Inflammatory macrophage treated with lipopolysaccharide for 1 hour (primary cell): ENCODE results near the gene PCLO.
A peak's percentile ranks its signal among the peaks of the same experiment; 100 is the strongest.

Experiments
- DNase-seq, 2 donors: peaks; one replicate each; pipeline ENCODE4 v3.0.0-alpha.2; 2020 to 2022

The PCLO gene

DNA sequence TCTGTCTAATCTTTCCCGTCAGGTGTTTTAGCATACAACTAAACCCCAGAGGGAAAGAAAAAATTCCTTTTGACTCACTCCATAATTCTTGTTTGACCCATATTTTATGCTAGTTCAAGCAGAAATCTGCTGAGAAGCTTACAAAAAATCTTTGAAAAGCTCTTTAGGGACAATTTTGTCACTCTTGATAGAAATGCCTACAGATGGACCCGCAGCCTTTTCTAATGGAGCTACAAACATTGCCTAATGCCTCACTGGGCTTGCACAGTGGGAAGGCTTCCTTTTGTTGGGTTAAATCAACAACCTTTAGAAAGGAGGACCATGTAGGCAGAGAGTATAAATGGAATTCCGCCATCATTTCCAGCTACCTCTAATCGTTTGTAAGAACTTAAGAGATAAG lies 344.5 kb downstream of the PCLO start:
- no peak for DNase-seq

DNA sequence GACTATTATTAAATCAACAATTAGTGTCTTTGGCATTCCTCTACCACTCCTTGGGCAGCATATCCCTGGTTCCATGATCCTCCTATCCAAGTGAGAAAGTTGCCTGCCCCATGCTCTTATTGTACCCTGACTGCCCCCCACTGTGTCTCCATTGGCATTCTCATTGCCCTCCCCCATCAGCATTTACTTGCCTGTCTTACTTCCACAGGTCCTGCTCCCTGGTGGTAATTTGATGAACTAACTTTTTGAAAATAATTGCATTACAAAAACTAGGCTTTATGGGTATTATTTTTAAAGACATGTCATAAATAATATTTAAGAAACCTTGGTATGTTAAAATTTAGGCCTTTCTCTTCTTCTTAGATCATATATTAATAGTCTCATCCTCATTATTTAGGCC lies 346.4 kb downstream of the PCLO start:
- no peak for DNase-seq

- DNase-seq: peak; percentile 13 to 30
Observed at GRCh38 chr7:82810558-82811259, 352.0 kb downstream of the PCLO start.

GRCh38 chr7:82808633-82809032 lies 354.1 kb downstream of the PCLO start:
- DNase-seq: no peak

DNA sequence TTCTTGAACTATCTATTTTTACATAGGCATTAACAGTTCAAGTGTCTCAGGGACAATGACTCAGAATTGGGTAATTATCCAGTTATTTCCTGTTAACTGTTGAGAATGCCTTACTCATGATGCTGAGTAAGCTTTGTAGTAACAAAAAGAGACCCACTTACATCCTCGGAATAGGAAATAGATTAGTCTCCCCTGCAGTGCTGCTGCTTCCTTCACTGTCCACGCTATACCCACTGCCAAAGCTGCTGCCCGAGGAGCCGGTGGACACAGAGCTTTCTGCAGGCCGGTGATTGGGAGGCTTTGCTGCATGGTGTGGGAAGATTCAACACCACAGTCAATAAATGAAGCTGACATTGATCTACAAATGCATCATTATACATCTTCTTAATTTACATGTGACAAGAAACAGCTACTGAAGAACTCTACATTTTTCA lies 357.1 kb downstream of the PCLO start:
- peak; percentile 39 to 41 for DNase-seq

DNA sequence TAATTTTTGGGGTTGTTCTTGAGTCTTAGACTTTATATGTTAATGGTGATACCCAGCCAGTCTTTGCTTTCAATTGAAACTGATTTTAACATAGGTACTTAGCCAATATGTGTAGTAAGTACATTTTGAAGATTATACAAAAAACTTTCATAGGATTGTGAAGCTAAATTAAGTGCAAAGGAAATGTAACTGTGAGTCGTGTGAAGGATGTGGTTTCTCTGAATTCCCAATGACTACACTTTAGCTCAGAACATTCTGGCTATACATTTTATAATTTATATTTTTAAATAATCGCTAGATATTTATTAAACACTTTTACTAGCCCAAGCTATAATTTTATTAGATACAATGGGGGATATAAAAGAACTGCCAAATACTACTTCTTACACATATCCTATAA lies 359.3 kb downstream of the PCLO start:
- DNase-seq: no peak

DNA sequence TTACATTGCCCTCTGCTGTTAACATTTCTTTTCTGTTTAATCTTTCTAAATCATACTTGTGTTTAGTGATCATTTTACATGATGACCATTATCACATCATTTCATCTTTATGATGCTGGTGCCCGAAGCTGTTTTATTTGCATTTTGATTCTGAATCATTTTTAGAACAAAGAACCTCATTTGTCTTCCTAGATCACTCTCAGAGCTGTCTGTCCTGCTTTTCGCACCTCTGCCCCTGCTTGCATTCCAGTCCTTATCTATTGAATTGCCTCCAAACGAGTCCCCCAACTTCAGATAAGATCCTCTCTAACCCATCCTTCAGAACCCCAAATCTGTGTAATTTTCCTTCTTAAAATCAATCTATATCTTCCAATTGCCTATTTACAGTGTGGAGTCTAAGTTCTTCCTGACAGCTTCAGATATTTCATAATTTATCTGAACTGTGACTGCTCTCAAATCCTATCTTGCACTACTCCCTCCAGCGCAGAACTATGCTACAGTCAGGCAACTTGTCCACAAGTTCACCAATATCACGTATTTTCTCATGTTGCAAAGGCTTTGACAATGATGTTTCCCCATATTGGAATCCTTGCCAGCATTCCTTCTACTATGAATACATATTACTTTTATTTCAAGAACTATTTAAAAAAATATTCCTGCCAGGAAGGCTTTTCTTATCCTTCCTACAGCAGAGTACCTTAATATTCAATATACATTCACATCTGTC lies 372.6 kb downstream of the PCLO start:
- no peak for DNase-seq

GRCh38 chr7:82778021-82778420 lies 384.7 kb downstream of the PCLO start:
- DNase-seq: no peak

DNA sequence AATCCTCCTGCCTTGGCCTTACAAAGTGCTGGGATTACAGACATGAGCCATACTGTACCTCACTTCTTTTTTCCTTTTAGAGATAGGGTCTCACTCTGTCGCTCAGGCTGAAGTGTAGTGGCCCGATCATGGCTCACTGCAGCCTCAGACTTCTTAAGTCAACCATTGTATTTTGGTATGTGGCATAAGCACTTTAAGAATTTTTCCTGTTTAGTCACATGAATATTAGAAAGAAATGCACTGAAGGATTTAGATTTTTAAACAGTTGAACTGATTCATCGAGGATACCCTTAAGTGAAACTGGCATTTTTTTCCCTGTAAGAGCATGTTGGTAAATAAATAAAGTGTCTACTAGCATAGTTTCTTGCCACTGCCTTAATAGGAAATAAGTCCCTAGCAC lies 399.8 kb downstream of the PCLO start:
- no peak for DNase-seq

DNA sequence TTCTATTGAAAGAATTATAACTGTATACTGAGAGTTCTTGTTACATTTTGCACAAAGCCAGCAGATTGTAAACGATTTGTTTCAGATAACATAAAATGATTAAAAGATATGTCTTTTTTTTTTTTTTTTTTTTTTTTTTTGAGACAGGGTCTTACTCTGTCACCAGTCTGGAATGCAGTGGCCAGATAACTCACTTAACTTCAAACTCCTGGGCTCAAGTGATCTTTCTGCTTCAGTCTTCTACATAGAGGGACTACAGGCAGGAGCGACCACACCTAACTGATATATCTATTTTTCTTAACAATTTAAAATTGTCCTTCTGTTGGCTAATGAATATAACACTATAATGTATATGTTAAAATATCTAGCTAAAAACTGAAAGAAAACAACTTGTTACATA lies 401.9 kb downstream of the PCLO start:
- DNase-seq: no peak

- no peak for DNase-seq
Observed at GRCh38 chr7:82760074-82760473, 402.6 kb downstream of the PCLO start.

DNA sequence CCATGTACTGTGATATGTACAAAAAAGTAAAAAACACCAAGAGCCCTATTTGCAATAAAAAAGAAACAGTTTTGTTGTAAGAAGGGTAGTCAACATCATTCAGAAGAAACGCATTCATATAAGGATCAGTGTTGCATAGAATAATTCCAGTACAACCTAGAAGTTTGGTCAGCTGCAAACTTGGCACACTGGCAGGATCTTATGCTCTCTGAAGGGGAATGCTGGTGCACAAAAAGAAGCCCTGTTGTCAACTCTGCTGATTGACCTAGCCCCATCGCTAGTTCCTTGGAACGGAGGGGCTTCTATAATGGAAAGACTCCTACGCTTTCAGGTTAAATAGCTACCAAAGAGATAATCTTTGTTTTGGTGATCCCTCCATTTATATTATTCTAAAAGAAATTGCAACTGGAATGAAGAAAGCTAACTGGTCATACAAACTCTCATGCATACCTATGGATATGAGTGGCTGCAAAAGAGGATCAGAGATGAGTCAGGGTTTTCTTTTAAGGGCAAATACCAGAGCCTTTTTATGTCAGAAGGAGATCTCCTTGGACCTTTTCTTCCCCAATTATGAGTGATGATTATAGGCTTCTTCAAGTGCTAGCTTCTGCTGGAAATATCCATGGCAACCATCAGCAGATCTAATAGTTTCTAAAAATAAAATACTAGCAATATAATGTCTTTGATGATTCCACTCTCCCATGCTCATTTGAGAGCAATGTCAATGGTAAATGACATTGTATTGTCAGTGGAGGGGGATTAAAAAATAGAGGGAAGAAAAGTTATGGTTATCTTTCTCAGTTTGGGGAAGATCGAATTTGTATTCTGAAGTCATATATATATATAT lies 406.8 kb downstream of the PCLO start:
- no peak for DNase-seq

- DNase-seq: no peak
Observed at GRCh38 chr7:82750007-82750406, 412.7 kb downstream of the PCLO start.

- DNase-seq: no peak
Observed at GRCh38 chr7:82745820-82746219, 416.9 kb downstream of the PCLO start.

GRCh38 chr7:82745117-82745516 lies 417.6 kb downstream of the PCLO start:
- no peak for DNase-seq

GRCh38 chr7:82742163-82742562 lies 420.5 kb downstream of the PCLO start:
- DNase-seq: no peak

DNA sequence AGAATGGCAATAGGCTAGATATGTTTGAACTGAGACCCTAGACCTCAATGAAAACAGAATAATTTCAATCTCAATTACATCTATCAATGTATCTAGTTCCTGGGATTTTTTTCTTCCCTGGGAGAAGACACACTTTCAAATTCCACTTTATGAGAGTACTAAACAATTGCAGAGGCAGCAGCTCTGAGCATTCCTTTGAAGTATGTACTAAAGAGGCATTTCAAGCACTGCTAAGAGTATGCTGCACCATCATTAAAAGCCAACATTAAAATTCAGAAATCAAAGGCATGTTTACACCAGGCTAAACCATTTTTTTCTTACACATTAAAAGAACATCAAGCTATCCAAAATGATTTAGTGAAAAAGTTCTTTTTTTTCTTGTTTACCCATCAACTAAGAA lies 421.2 kb downstream of the PCLO start:
- no peak for DNase-seq

DNA sequence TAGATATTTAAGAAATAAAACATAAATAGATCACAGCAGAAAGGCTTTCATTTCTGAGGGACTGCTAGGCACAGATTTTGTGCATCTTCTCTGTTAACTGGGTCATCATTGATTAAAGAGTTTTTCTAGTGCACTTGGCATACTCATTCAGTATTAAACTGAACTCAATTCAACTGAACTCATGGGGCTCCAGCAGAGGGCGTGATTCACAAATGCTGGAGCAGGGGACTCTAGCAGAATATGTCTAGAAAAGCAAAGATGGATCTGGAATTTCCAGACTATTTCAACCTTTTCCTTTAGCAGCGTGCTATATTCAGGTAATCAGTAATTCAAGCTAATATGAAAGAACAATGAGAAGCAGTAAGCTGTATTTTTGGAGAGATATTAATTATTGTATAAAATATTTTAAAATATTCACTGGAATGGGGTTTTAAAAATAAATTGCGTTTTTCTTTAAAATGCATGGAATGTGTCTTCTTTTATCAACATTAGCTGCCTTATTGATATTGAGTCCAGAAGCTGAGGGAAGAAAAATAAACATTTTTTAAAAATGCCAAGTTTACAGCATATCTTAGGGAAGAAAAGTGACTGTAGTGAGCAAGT lies 422.3 kb downstream of the PCLO start:
- DNase-seq: peak; percentile 3 to 10

- no peak for DNase-seq
Observed at GRCh38 chr7:82736633-82737032, 426.1 kb downstream of the PCLO start.

DNA sequence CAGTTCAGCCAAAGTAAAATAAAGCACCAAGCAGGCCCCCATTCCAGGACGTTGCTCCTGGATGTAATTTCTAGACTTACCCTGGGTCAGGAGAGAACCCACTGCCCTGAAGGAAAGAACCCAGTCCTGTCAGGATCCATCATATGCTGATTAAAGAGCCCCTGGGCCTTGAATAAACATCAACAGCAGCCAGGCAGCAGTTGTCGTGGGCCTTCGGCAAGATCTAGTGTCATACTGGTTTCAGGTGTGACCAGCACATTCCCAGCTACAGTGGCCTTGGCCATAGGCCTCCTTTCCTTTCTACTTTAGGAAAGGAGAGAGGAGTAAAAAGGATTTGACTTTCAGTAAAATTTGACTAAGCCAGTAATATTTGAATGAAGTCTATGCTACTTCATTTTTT lies 430.0 kb downstream of the PCLO start:
- no peak for DNase-seq

DNA sequence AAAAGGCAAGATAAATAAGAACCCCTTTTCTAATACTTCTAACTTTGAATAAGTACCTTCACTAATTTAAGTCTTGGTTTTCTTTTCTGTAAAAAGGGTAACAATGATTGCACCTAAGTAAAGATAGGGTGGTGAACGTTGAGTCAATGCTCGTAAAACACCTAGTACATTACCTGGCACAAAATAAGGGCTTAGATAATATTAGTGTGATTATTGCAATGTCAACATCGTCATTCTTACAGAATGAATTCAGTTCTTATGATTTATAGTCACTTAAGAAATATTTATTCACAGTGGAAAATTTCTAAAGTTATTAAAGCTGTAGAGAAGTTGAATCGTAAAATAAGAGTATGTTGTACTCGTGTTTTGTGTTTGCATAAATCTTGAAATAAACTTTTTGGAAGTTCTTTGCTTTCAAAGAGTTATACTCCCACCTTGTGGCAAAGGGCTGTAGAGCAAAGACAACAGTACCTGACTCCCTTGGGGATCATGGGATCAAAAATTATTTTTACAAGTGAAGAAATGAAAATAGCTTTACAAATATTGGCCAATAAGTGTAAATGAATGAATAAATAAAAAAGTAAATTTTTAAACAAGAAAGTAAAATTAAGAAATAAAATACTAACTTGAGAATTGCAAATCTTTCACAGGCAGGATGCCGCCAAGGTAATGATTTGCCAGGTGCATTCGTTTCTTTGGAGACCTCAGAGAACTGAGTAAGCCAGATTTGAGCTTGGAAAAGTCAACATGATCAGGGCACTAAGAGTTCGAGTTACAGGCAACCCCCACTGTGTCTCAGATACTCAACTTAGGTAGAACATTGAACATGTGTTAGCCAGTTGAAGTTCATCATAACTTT lies 433.3 kb downstream of the PCLO start:
- DNase-seq: peak in 1 of 2 donors; percentile 50
